ENCODE measurements around the gene CYSRT1. TPM values are rescaled to one million over a fixed set of nuclear protein-coding genes. Genes with fewer than 3 reads are reported as not detected.

The CYSRT1 gene
- total and polyA plus RNA-seq, 2 donors (not counting 1 experiment from before 2014, with no cell fraction given) = 0.22 to 0.51 TPM

GRCh38 chr9:137190315-137190856 is 34.6 kb upstream of the CYSRT1 start:
- Histone ChIP-seq H3K27ac (ENCODE audit: low read length in 2 of 2) (peak overlapping the region; percentile 74 to 90), H3K36me3 (replicated peaks in 1 of 2; ENCODE audit: control extremely low read depth in 1 of 2, control insufficient read depth in 1 of 2, extremely low read depth in 1 of 2, insufficient read depth in 2 of 2, low read length in 1 of 2) (peaks cover 0 to 31% of the 10 kb centered on the region in 2 experiments), H3K4me3 (ENCODE audit: control extremely low read depth in 1 of 5, extremely low read depth in 1 of 5, insufficient read depth in 1 of 5, low read depth in 2 of 5, low read length in 4 of 5) (no peak overlapping the region), H3K79me2 (ENCODE audit: control insufficient read depth, insufficient read depth, low read length) (peaks cover 86% of the 10 kb centered on the region), H3K9me3 (ENCODE audit: control extremely low read depth in 1 of 3, control insufficient read depth in 2 of 3, insufficient read depth in 1 of 3, low read length in 2 of 3) (peaks cover 0 to 3% (median 0%) of the 10 kb centered on the region in 3 donors), H3K27me3 (replicated peaks in 1 of 4; ENCODE audit: control extremely low read depth in 1 of 4, control insufficient read depth in 3 of 4, insufficient read depth in 4 of 4, low read length in 3 of 4) (no peaks in the 10 kb centered on the region), H3K4me2 (replicated peaks; ENCODE audit: low read depth, low read length, poor library complexity, severe bottlenecking) (no peak overlapping the region), H3K4me1 (ENCODE audit: control insufficient read depth in 2 of 2, insufficient read depth in 2 of 2, low read length in 2 of 2) (peaks cover 26 to 40% of the 10 kb centered on the region in 2 donors), H2AFZ (ENCODE audit: insufficient read depth, low read depth, low read length, poor library complexity, severe bottlenecking) (no peak overlapping the region), H3K9ac (ENCODE audit: low read length) (no peak overlapping the region), H4K20me1 (ENCODE audit: control insufficient read depth, insufficient read depth, low read length, poor library complexity, severe bottlenecking) (peaks cover 52% of the 10 kb centered on the region)
- Mint-ChIP-seq H3K27ac (peak overlapping the region; percentile 80), H3K27me3 (no peaks in the 10 kb centered on the region), H3K4me3 (peak overlapping the region; percentile 96), H3K4me1 (peaks cover 36% of the 10 kb centered on the region), H3K9me3 (ENCODE audit: insufficient read depth) (no peaks in the 10 kb centered on the region)
- ChIA-PET CTCF (interaction anchor here (1.4 to 4.0 kb wide), 4 partner anchors 12 to 144 kb away, joined by 3 to 42 read pairs (median 18); partner anchors contain the start of genes CYSRT1, NPDC1, RNF224 and TPRN), POLR2A (interaction anchor here (1.8 kb wide), 1 partner anchor 16 kb away, joined by 5 read pairs; no protein-coding TSS in a partner anchor)
- TF ChIP-seq CTCF (IDR thresholded peaks at IDR 0.05) (no peak), EZH2 (IDR thresholded peaks at IDR 0.05; ENCODE audit: borderline replicate concordance, insufficient read depth, low read depth, low read length, poor library complexity, severe bottlenecking) (no peak)
- WGBS (ENCODE audit: insufficient coverage) = 95% methylated on average over 9 of the region's 9 CpGs
- DNase-seq = no peak
- intact Hi-C loops (cut with micrococcal nuclease) = no loop called here
- no peak for ATAC-seq (ENCODE audit: low read depth)

- peaks cover 85% of the 10 kb centered on the region for H3K79me2 ChIP-seq (ENCODE audit: control insufficient read depth, insufficient read depth, low read length)
- ChIA-PET POLR2A (no interaction called here), CTCF (no interaction called here)
- intact Hi-C loops (cut with micrococcal nuclease) = no loop called here
- Mint-ChIP-seq H3K27ac (peak overlapping the region; percentile 80), H3K4me3 (peak overlapping the region; percentile 76), H3K9me3 (ENCODE audit: insufficient read depth) (no peaks in the 10 kb centered on the region), H3K27me3 (no peaks in the 10 kb centered on the region), H3K4me1 (peaks cover 34% of the 10 kb centered on the region)
- H3K4me3 ChIP-seq (ENCODE audit: control extremely low read depth in 1 of 5, extremely low read depth in 1 of 5, insufficient read depth in 1 of 5, low read depth in 2 of 5, low read length in 4 of 5) = no peak overlapping the region
- no peak overlapping the region for H3K27ac ChIP-seq (ENCODE audit: low read length in 2 of 2)
- 82% methylated on average over 3 of the region's 3 CpGs for WGBS (ENCODE audit: insufficient coverage)
- peaks cover 0 to 22% of the 10 kb centered on the region in 2 experiments for H3K36me3 ChIP-seq (replicated peaks in 1 of 2; ENCODE audit: control extremely low read depth in 1 of 2, control insufficient read depth in 1 of 2, extremely low read depth in 1 of 2, insufficient read depth in 2 of 2, low read length in 1 of 2)
- TF ChIP-seq CTCF (IDR thresholded peaks at IDR 0.05) (no peak), EZH2 (IDR thresholded peaks at IDR 0.05; ENCODE audit: borderline replicate concordance, insufficient read depth, low read depth, low read length, poor library complexity, severe bottlenecking) (no peak)
- no peak overlapping the region for H3K4me2 ChIP-seq (replicated peaks; ENCODE audit: low read depth, low read length, poor library complexity, severe bottlenecking)
- H4K20me1 ChIP-seq (ENCODE audit: control insufficient read depth, insufficient read depth, low read length, poor library complexity, severe bottlenecking) = peaks cover 43% of the 10 kb centered on the region
- H3K27me3 ChIP-seq (replicated peaks in 1 of 4; ENCODE audit: control extremely low read depth in 1 of 4, control insufficient read depth in 3 of 4, insufficient read depth in 4 of 4, low read length in 3 of 4) = no peaks in the 10 kb centered on the region
- no peak for DNase-seq
- no peak overlapping the region for H3K9ac ChIP-seq (ENCODE audit: low read length)
- H3K9me3 ChIP-seq (ENCODE audit: control extremely low read depth in 1 of 3, control insufficient read depth in 2 of 3, insufficient read depth in 1 of 3, low read length in 2 of 3) = peaks cover 0 to 3% (median 0%) of the 10 kb centered on the region in 3 donors
- peaks cover 26 to 37% of the 10 kb centered on the region in 2 donors for H3K4me1 ChIP-seq (ENCODE audit: control insufficient read depth in 2 of 2, insufficient read depth in 2 of 2, low read length in 2 of 2)
- H2AFZ ChIP-seq (ENCODE audit: insufficient read depth, low read depth, low read length, poor library complexity, severe bottlenecking) = no peak overlapping the region
- ATAC-seq (ENCODE audit: low read depth) = no peak
Observed at GRCh38 chr9:137191245-137191644, 33.7 kb upstream of the CYSRT1 start.
